ENCODE measurements around the gene CYBRD1.

Gene CYBRD1

GRCh38 chr2:171583566-171583965 lies 61.3 kb downstream of the CYBRD1 start:
- Histone ChIP-seq H3K4me3 (replicated peaks; ENCODE audit: insufficient read depth, low read length) (no peak overlapping the region), H3K27ac (replicated peaks) (no peak overlapping the region), H3K27me3 (ENCODE audit: insufficient read depth, poor library complexity, severe bottlenecking) (no peaks in the 10 kb centered on the region)
- TF ChIP-seq GABPA (IDR thresholded peaks at IDR 0.05; ENCODE audit: low read depth) (no peak), POLR2AphosphoS5 (IDR thresholded peaks at IDR 0.05; ENCODE audit: low read depth) (no peak), CTCF (IDR thresholded peaks at IDR 0.05; ENCODE audit: insufficient read depth, low read length) (no peak), SPI1 (IDR thresholded peaks at IDR 0.05; ENCODE audit: borderline replicate concordance, low read depth) (no peak)
- TF ChIP-seq, protein P1, sequence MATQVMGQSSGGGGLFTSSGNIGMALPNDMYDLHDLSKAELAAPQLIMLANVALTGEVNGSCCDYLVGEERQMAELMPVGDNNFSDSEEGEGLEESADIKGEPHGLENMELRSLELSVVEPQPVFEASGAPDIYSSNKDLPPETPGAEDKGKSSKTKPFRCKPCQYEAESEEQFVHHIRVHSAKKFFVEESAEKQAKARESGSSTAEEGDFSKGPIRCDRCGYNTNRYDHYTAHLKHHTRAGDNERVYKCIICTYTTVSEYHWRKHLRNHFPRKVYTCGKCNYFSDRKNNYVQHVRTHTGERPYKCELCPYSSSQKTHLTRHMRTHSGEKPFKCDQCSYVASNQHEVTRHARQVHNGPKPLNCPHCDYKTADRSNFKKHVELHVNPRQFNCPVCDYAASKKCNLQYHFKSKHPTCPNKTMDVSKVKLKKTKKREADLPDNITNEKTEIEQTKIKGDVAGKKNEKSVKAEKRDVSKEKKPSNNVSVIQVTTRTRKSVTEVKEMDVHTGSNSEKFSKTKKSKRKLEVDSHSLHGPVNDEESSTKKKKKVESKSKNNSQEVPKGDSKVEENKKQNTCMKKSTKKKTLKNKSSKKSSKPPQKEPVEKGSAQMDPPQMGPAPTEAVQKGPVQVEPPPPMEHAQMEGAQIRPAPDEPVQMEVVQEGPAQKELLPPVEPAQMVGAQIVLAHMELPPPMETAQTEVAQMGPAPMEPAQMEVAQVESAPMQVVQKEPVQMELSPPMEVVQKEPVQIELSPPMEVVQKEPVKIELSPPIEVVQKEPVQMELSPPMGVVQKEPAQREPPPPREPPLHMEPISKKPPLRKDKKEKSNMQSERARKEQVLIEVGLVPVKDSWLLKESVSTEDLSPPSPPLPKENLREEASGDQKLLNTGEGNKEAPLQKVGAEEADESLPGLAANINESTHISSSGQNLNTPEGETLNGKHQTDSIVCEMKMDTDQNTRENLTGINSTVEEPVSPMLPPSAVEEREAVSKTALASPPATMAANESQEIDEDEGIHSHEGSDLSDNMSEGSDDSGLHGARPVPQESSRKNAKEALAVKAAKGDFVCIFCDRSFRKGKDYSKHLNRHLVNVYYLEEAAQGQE (IDR thresholded peaks at IDR 0.05; ENCODE audit: insufficient replicate concordance, low read depth): no peak
- no peak for DNase-seq (ENCODE audit: low read depth in 1 of 2, low spot score in 1 of 2)

- Histone ChIP-seq H3K27me3 (ENCODE audit: insufficient read depth, poor library complexity, severe bottlenecking) (no peaks in the 10 kb centered on the region), H3K4me3 (replicated peaks; ENCODE audit: insufficient read depth, low read length) (no peak overlapping the region), H3K27ac (replicated peaks) (no peak overlapping the region)
- no peak for DNase-seq (ENCODE audit: low read depth in 1 of 2, low spot score in 1 of 2)
- TF ChIP-seq CTCF (IDR thresholded peaks at IDR 0.05; ENCODE audit: insufficient read depth, low read length) (no peak), GABPA (IDR thresholded peaks at IDR 0.05; ENCODE audit: low read depth) (no peak), SPI1 (IDR thresholded peaks at IDR 0.05; ENCODE audit: borderline replicate concordance, low read depth) (no peak), POLR2AphosphoS5 (IDR thresholded peaks at IDR 0.05; ENCODE audit: low read depth) (no peak)
- TF ChIP-seq, protein P1 (IDR thresholded peaks at IDR 0.05; ENCODE audit: insufficient replicate concordance, low read depth): no peak
Observed at GRCh38 chr2:171584001-171584400, 61.7 kb downstream of the CYBRD1 start.

GRCh38 chr2:171587132-171587531 lies 64.9 kb downstream of the CYBRD1 start:
- Histone ChIP-seq H3K27ac (replicated peaks) (no peak overlapping the region), H3K4me3 (replicated peaks; ENCODE audit: insufficient read depth, low read length) (no peak overlapping the region), H3K27me3 (ENCODE audit: insufficient read depth, poor library complexity, severe bottlenecking) (no peaks in the 10 kb centered on the region)
- TF ChIP-seq CTCF (IDR thresholded peaks at IDR 0.05; ENCODE audit: insufficient read depth, low read length) (no peak), GABPA (IDR thresholded peaks at IDR 0.05; ENCODE audit: low read depth) (no peak), POLR2AphosphoS5 (IDR thresholded peaks at IDR 0.05; ENCODE audit: low read depth) (no peak), SPI1 (IDR thresholded peaks at IDR 0.05; ENCODE audit: borderline replicate concordance, low read depth) (no peak)
- TF ChIP-seq, protein P1 (IDR thresholded peaks at IDR 0.05; ENCODE audit: insufficient replicate concordance, low read depth): no peak
- DNase-seq (ENCODE audit: low read depth in 1 of 2, low spot score in 1 of 2): no peak

Data from HL-60 (cell line).